ENCODE data around the gene PHAF1.
A peak's percentile ranks its signal among the peaks of the same experiment; 100 is the strongest.

The PHAF1 gene

GRCh38 chr16:67158637-67159600 lies 49.2 kb downstream of the PHAF1 start:
- peaks cover 18% of the 10 kb centered on the region for H3K27me3 ChIP-seq (ENCODE audit: insufficient read depth, poor library complexity, severe bottlenecking)
- peak overlapping the region; percentile 44; the same call in 1 of the 2 replicates for H3K27ac ChIP-seq (replicated peaks)

DNA sequence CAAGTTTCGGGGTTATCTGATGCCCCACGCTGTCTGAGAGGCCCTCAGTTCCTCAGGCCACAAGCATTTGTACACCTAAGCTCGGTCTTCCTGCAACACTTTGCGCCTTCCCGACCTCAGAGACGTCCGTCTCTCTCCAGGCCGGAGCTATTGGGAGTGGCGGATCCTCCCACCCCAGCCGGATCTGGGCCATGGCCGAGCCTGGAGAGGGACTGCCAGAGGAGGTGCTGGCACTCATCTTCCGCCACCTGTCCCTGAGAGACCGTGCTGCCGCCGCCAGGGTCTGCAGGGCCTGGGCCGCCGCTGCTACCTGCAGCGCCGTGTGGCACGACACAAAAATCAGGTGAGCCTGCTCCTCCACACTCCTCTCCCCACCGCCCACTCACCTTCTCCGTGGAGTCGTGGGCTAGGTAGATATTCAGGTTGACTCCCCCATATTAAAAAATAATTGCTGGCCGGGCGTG lies 51.9 kb downstream of the PHAF1 start:
- Histone ChIP-seq H3K27me3 (ENCODE audit: insufficient read depth, poor library complexity, severe bottlenecking) (peaks cover 38% of the 10 kb centered on the region), H3K27ac (replicated peaks) (no peak overlapping the region), H3K4me3 (replicated peaks; ENCODE audit: insufficient read depth, low read length) (no peak overlapping the region)
- TF ChIP-seq CTCF (IDR thresholded peaks at IDR 0.05; ENCODE audit: insufficient read depth, low read length) (no peak), SPI1 (IDR thresholded peaks at IDR 0.05; ENCODE audit: borderline replicate concordance, low read depth) (no peak), GABPA (IDR thresholded peaks at IDR 0.05; ENCODE audit: low read depth) (no peak), POLR2AphosphoS5 (IDR thresholded peaks at IDR 0.05; ENCODE audit: low read depth) (no peak)
- TF ChIP-seq, protein P1, sequence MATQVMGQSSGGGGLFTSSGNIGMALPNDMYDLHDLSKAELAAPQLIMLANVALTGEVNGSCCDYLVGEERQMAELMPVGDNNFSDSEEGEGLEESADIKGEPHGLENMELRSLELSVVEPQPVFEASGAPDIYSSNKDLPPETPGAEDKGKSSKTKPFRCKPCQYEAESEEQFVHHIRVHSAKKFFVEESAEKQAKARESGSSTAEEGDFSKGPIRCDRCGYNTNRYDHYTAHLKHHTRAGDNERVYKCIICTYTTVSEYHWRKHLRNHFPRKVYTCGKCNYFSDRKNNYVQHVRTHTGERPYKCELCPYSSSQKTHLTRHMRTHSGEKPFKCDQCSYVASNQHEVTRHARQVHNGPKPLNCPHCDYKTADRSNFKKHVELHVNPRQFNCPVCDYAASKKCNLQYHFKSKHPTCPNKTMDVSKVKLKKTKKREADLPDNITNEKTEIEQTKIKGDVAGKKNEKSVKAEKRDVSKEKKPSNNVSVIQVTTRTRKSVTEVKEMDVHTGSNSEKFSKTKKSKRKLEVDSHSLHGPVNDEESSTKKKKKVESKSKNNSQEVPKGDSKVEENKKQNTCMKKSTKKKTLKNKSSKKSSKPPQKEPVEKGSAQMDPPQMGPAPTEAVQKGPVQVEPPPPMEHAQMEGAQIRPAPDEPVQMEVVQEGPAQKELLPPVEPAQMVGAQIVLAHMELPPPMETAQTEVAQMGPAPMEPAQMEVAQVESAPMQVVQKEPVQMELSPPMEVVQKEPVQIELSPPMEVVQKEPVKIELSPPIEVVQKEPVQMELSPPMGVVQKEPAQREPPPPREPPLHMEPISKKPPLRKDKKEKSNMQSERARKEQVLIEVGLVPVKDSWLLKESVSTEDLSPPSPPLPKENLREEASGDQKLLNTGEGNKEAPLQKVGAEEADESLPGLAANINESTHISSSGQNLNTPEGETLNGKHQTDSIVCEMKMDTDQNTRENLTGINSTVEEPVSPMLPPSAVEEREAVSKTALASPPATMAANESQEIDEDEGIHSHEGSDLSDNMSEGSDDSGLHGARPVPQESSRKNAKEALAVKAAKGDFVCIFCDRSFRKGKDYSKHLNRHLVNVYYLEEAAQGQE (IDR thresholded peaks at IDR 0.05; ENCODE audit: insufficient replicate concordance, low read depth): no peak
- DNase-seq (ENCODE audit: low read depth in 1 of 2, low spot score in 1 of 2): no peak

More at GRCh38 chr16:67158637-67159600, 49.2 kb downstream of the PHAF1 start:
- TF ChIP-seq, protein P1 (IDR thresholded peaks at IDR 0.05; ENCODE audit: insufficient replicate concordance, low read depth): no peak
- TF ChIP-seq GABPA (IDR thresholded peaks at IDR 0.05; ENCODE audit: low read depth): no peak
- no peak for TF ChIP-seq SPI1 (IDR thresholded peaks at IDR 0.05; ENCODE audit: borderline replicate concordance, low read depth)
- no peak for TF ChIP-seq POLR2AphosphoS5 (IDR thresholded peaks at IDR 0.05; ENCODE audit: low read depth)
- TF ChIP-seq CTCF (IDR thresholded peaks at IDR 0.05; ENCODE audit: insufficient read depth, low read length): no peak
- no peak for DNase-seq (ENCODE audit: low read depth in 1 of 2, low spot score in 1 of 2)
- peak overlapping the region; percentile 95 for H3K4me3 ChIP-seq (replicated peaks; ENCODE audit: insufficient read depth, low read length)

- H3K27me3 ChIP-seq (ENCODE audit: insufficient read depth, poor library complexity, severe bottlenecking): peaks cover 42% of the 10 kb centered on the region
- H3K4me3 ChIP-seq (replicated peaks; ENCODE audit: insufficient read depth, low read length): no peak overlapping the region
These were observed 52.9 kb downstream of the PHAF1 start for GRCh38 chr16:67162506-67163163.

More at GRCh38 chr16:67162506-67163163, 52.9 kb downstream of the PHAF1 start:
- TF ChIP-seq GABPA (IDR thresholded peaks at IDR 0.05; ENCODE audit: low read depth) (no peak), SPI1 (IDR thresholded peaks at IDR 0.05; ENCODE audit: borderline replicate concordance, low read depth) (no peak), CTCF (IDR thresholded peaks at IDR 0.05; ENCODE audit: insufficient read depth, low read length) (no peak), POLR2AphosphoS5 (IDR thresholded peaks at IDR 0.05; ENCODE audit: low read depth) (no peak)
- TF ChIP-seq, protein P1 (IDR thresholded peaks at IDR 0.05; ENCODE audit: insufficient replicate concordance, low read depth): no peak
- DNase-seq (ENCODE audit: low read depth in 1 of 2, low spot score in 1 of 2): no peak
- no peak overlapping the region for H3K27ac ChIP-seq (replicated peaks)

All from HL-60 (cell line).